Peyer's patch (tissue), 4 donors: Measurements from ENCODE around the gene RNF5.

Experiments used
- POLR2A ChIP-seq, 2 donors: fragments of 450-650 bp; IDR thresholded peaks; one replicate each; pipeline ENCODE4 v1.5.1; 2017; ENCODE audit warnings: antibody characterized with exemption in 2 of 2, mild to moderate bottlenecking in 2 of 2, moderate library complexity in 2 of 2
- TF ChIP-seq, protein P1 (sequence below), 6 experiments: fragments of 450-650 bp in 4 of 6; fragments of 200-600 bp in 2 of 6; sonication (generic) in 1 of 6; IDR thresholded peaks; one replicate each; pipeline ENCODE4 v1.5.1; 2017 to 2019; ENCODE audit warnings: antibody characterized with exemption in 6 of 6, mild to moderate bottlenecking in 3 of 6, moderate library complexity in 1 of 6

DNA sequence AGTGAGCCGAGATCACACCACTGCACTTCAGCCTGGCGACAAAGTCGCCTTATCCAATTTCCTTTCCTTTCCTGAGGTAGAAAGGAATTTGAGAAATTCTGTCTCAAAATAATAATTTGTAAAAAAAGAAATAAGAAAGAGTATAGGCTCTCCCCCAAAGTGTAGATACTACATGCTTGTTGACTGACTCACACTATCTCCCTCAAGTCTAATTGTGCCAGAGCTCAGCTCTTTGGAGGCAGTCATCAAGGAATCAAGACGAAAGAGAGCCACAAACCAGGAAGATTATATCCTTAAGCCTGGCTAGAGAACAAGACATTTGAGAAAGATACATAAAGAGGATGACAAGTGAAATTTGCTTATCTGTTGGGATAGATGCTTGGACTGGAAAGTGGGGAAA is 44.4 kb upstream of the RNF5 start:
- TF ChIP-seq, protein P1, sequence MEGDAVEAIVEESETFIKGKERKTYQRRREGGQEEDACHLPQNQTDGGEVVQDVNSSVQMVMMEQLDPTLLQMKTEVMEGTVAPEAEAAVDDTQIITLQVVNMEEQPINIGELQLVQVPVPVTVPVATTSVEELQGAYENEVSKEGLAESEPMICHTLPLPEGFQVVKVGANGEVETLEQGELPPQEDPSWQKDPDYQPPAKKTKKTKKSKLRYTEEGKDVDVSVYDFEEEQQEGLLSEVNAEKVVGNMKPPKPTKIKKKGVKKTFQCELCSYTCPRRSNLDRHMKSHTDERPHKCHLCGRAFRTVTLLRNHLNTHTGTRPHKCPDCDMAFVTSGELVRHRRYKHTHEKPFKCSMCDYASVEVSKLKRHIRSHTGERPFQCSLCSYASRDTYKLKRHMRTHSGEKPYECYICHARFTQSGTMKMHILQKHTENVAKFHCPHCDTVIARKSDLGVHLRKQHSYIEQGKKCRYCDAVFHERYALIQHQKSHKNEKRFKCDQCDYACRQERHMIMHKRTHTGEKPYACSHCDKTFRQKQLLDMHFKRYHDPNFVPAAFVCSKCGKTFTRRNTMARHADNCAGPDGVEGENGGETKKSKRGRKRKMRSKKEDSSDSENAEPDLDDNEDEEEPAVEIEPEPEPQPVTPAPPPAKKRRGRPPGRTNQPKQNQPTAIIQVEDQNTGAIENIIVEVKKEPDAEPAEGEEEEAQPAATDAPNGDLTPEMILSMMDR (IDR thresholded peaks at IDR 0.05), result no peak
- TF ChIP-seq POLR2A (IDR thresholded peaks at IDR 0.05), result no peak
